GM19238 (cell line): ENCODE data around the gene MAMLD1.

ENCODE experiments used
- DNase-seq: peaks from one replicate; pipeline ENCODE4 v3.0.0; 2011; ENCODE audit warnings: low spot score; ENCODE audit not compliant: insufficient read length

MAMLD1 gene

DNA sequence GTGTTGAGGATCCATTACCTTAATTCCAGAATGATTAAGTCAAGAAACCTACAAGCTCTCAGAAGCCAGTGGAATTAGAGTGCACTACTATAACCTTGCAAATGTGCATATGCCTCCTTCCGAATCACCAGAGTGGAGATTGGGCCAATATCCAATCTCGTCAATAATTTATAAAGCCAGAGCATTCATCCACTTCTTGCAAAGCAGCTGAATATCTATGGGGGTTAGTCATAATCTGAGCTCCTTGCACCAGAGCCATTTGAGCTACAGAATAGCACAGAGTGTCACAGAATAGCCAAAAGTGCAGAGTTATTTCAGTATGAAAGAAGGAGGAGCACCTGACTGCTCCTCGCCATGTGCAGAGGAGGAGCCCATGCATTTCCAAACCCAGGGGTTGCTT lies 136.1 kb downstream of the MAMLD1 start:
- DNase-seq: no peak

DNA sequence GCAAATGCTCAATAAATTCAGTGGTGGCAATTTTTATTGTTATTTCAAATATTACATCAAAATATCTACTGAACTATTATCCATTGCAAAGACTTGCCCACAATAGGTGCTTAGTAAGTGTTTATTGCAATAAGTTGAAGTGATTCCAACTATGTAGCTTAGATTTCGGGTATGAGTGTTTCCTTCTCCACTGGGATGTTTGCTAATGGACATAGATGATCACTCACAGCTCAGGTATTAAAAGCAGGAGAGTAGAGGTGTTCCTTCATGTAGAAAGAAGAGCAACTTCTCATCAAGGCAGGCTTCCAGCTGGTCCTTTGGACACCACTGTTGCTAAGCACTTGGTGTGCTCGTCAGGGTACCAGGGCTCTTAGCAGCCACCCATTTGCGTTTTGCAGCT lies 139.0 kb downstream of the MAMLD1 start:
- DNase-seq: no peak

- no peak for DNase-seq
Observed at GRCh38 chrX:150502979-150503897, 140.1 kb downstream of the MAMLD1 start.

- DNase-seq: no peak
Observed at GRCh38 chrX:150503898-150504219, 140.7 kb downstream of the MAMLD1 start.

- DNase-seq: no peak
Observed at GRCh38 chrX:150504397-150505182, 141.5 kb downstream of the MAMLD1 start.

- DNase-seq: no peak
Observed at GRCh38 chrX:150506020-150506419, 142.9 kb downstream of the MAMLD1 start.

GRCh38 chrX:150506486-150506885 lies 143.4 kb downstream of the MAMLD1 start:
- no peak for DNase-seq

GRCh38 chrX:150507251-150507856 lies 144.2 kb downstream of the MAMLD1 start:
- no peak for DNase-seq

- DNase-seq: no peak
Observed at GRCh38 chrX:150508018-150508417, 144.9 kb downstream of the MAMLD1 start.

GRCh38 chrX:150508451-150509367 lies 145.6 kb downstream of the MAMLD1 start:
- DNase-seq: no peak

GRCh38 chrX:150509703-150510102 lies 146.6 kb downstream of the MAMLD1 start:
- DNase-seq: no peak

GRCh38 chrX:150512461-150512901 lies 149.4 kb downstream of the MAMLD1 start:
- no peak for DNase-seq

DNA sequence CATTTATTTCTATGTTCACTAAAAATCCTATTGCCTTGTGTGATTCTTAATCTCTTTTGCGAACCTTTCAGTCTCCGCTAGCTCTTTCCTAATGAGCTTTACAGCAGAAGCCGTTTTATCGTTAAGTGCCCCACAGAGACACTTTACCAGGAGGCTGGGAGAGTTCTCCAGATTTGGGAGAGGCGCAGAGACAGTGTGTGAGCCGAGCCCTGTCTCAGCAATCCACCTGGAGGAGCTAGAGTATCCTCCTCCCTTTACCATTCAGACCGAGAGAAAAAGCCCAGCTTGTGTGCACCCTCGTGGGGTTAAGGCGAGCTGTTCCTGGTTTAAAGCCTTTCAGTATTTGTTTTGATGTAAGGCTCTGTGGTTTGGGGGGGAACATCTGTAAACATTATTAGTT lies 150.4 kb downstream of the MAMLD1 start:
- no peak for DNase-seq

DNA sequence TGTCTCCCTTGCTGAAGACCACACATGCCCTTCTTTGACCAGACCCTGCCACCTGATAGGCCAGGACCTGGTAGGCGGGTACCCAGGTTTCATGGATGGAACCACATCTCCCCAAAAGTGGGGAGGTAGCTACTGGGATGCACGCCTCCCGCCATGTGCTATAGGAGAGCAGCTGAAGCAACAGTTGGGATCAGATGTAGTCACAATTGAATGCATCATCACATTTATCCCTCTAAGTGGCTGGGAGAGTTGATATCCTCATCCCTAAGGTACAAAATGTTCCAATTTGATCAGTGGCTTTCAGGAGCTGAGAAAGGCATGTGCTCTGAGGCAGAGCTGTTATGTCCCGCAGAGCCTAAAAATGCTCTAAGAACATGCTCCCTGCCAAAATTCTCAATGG lies 151.3 kb downstream of the MAMLD1 start:
- no peak for DNase-seq

- DNase-seq: no peak
Observed at GRCh38 chrX:150515801-150516200, 152.7 kb downstream of the MAMLD1 start.

- no peak for DNase-seq
Observed at GRCh38 chrX:150517303-150517910, 154.3 kb downstream of the MAMLD1 start.

DNA sequence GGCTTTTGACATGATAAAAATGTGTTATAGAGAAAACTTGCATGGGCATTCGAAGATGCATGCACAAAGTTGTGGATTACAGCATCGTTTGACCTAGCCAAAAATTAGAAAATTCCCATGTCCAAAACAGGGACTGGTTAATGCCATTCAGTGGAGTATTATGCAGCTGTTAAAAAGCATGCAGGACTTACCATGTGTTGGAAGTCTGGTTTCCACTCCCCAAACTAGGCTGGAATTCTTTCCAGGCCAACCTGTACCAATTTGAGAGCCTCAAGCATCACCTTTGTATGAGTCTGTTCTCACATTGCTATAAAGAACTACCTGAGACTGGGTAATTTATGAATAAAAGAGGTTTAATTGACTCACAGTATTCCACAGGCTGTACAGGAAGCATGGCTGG lies 159.4 kb downstream of the MAMLD1 start:
- DNase-seq: no peak

DNA sequence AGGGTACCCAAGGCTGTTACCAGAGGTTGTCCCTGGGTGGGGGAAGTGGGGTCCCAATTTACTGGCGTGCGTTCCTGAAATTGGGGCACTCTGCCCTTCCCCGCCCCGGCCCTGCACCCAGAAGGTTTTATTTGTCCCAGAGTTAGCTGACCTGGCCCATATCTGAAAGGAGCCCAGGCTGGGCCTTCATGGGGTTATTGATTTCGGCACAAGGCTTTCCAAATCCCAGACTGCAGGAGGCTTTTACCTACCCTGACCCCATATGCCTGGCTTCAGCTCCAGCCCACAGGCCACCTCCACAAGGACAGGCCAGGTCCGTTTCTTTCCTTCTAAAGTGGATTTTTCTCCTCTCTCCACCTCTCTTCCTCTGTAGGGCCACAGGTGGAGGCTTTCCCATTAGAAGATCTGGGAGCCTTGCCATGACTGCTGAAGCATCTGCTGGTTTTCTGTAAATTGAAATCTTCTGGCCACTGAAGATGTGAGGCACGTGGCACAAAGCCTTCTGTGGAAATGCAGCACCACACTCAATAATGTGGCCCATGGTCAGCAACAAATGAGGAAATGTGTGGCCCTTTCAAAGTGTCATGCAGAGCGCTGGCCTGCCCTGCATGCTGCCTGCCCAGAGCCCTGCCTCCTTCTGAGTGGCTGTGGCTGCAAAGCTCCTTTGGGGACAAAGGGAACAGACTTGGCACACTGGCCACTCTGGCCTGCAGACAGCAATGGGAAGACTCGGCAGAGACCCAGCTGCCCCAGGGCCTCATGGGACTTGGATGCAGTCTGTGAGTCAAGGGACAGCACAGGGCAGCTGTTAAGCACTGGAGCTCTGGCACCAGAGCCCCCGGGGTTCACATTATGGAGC lies 162.2 kb downstream of the MAMLD1 start:
- DNase-seq: no peak

DNA sequence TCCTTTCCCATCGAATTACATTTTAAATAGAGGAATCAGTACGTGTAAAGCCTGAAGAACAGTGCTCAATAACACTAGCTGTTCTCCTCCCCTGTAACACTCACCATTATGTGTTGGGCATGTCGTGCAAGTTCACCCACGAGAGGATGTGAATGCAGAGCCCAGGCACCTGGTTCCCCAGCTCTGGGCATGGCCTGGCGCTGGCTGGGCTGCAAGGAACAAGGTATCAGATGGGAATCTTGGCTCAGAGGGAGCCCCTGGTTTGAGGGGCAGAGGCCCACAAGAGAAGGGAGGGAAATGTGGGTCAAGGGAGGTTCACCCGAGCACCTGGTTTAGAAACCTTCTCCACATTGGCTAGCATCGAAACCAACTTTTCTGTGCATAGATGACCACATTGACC lies 163.6 kb downstream of the MAMLD1 start:
- DNase-seq: no peak

DNA sequence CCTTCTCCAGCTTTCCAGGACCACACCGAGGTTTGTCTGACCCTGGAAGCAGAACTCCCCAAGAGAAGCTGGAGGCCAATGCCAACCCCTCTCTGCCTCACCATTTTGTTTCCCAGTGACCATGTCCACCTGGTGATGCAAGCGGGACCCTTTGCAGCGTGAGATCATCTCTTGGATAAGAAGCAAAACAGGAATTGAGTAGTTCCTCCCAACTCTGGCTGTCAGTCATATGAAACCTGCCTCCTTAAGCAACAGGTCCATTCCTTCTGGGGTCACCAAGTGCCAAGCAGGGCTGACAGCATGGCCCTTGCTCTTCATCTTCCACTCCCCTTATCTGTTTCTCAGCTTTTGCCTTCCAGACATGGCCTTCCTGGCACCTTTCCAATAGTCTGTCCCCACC lies 164.0 kb downstream of the MAMLD1 start:
- no peak for DNase-seq
